OCI-LY3 (cell line): ENCODE results near the gene MED29.

Experiments used
- CTCF ChIP-seq: fragments of 200-600, 300-600 bp; sonication (generic); IDR thresholded peaks from 2 replicates; pipeline ENCODE4 v1.5.1; 2014; ENCODE audit warnings: antibody characterized with exemption, low read length, low read depth
- EZH2phosphoT487 ChIP-seq: fragments of 200-600 bp; shearing (Covaris generic); IDR thresholded peaks from 2 replicates; pipeline ENCODE4 v1.6.1; 2018; ENCODE audit warnings: antibody characterized with exemption, mixed run types, low read depth

- TF ChIP-seq CTCF (no peak), EZH2phosphoT487 (no peak)
Observed at GRCh38 chr19:39349326-39349725, 41.9 kb upstream of the MED29 start.
